ENCODE data around the gene POC5.

- TF ChIP-seq CTCF (IDR thresholded peaks at IDR 0.05; ENCODE audit: low read length): no peak
- no peak for TF ChIP-seq EZH2 (IDR thresholded peaks at IDR 0.05; ENCODE audit: borderline replicate concordance, low read length)
Observed at GRCh38 chr5:75627801-75628200, 89.4 kb downstream of the POC5 start.

Measured in OCI-LY1 (cell line).